GM18909 (cell line): ENCODE data around the gene ELAC1.
"Not testable (repeated sequence)": the region's sequence is repeated elsewhere in the genome, so short reads cannot be mapped to it uniquely, and the experiment has no call there.

ENCODE experiments used
- ATAC-seq: cut with Tn5 transposase; IDR thresholded peaks from one replicate; pipeline ENCODE4 v1.9.1; 2021; ENCODE audit warnings: mild to moderate bottlenecking; ENCODE audit not compliant: unreplicated experiment, poor library complexity

ELAC1 gene

GRCh38 chr18:50970006-50970405 lies 2.2 kb downstream of the ELAC1 start:
- ATAC-seq, result no peak

GRCh38 chr18:50972404-50972803 lies 4.6 kb downstream of the ELAC1 start:
- ATAC-seq, result not testable (repeated sequence)

GRCh38 chr18:50973367-50974126 lies 5.7 kb downstream of the ELAC1 start:
- ATAC-seq, result no peak

GRCh38 chr18:50977037-50977760 lies 9.4 kb downstream of the ELAC1 start:
- ATAC-seq, result no peak

GRCh38 chr18:50981381-50981780 lies 13.5 kb downstream of the ELAC1 start:
- no peak for ATAC-seq

- no peak for ATAC-seq
These were observed 14.4 kb downstream of the ELAC1 start for GRCh38 chr18:50982086-50982801.

- no peak for ATAC-seq
These were observed 15.0 kb downstream of the ELAC1 start for GRCh38 chr18:50982802-50983179.

- ATAC-seq, result no peak
These were observed 18.7 kb downstream of the ELAC1 start for GRCh38 chr18:50986360-50987087.

GRCh38 chr18:50987261-50987660 lies 19.4 kb downstream of the ELAC1 start:
- no peak for ATAC-seq

GRCh38 chr18:50989711-50990110 lies 21.9 kb downstream of the ELAC1 start:
- no peak for ATAC-seq

GRCh38 chr18:50992351-50992762 lies 24.5 kb downstream of the ELAC1 start:
- ATAC-seq, result no peak

GRCh38 chr18:50994031-50994430 lies 26.2 kb downstream of the ELAC1 start:
- no peak for ATAC-seq

- not testable (repeated sequence) for ATAC-seq
These were observed 35.3 kb downstream of the ELAC1 start for GRCh38 chr18:51003174-51003573.

GRCh38 chr18:51006061-51006818 lies 38.4 kb downstream of the ELAC1 start:
- no peak for ATAC-seq

- ATAC-seq, result no peak
These were observed 39.3 kb downstream of the ELAC1 start for GRCh38 chr18:51006948-51007789.

- ATAC-seq, result no peak
These were observed 39.9 kb downstream of the ELAC1 start for GRCh38 chr18:51007790-51008139.

GRCh38 chr18:51009072-51009471 lies 41.2 kb downstream of the ELAC1 start:
- no peak for ATAC-seq

GRCh38 chr18:51010218-51010617 lies 42.4 kb downstream of the ELAC1 start:
- ATAC-seq, result no peak

GRCh38 chr18:51011709-51012108 lies 43.9 kb downstream of the ELAC1 start:
- no peak for ATAC-seq
